UCSD-AML1 (cell line): ENCODE results near the gene PLP2.
A peak's percentile ranks its signal among the peaks of the same experiment; 100 is the strongest.
"Not testable (repeated sequence)": the region's sequence is repeated elsewhere in the genome, so short reads cannot be mapped to it uniquely, and the experiment has no call there.

Experiments used
- DNase-seq: peaks from one replicate; lab custom pipeline; 2025; ENCODE audit not compliant: unreplicated experiment; lab: John Stamatoyannopoulos, UW

The PLP2 gene

GRCh38 chrX:49163555-49164419 is 7.9 kb upstream of the PLP2 start:
- peak; percentile 97 for DNase-seq

DNA sequence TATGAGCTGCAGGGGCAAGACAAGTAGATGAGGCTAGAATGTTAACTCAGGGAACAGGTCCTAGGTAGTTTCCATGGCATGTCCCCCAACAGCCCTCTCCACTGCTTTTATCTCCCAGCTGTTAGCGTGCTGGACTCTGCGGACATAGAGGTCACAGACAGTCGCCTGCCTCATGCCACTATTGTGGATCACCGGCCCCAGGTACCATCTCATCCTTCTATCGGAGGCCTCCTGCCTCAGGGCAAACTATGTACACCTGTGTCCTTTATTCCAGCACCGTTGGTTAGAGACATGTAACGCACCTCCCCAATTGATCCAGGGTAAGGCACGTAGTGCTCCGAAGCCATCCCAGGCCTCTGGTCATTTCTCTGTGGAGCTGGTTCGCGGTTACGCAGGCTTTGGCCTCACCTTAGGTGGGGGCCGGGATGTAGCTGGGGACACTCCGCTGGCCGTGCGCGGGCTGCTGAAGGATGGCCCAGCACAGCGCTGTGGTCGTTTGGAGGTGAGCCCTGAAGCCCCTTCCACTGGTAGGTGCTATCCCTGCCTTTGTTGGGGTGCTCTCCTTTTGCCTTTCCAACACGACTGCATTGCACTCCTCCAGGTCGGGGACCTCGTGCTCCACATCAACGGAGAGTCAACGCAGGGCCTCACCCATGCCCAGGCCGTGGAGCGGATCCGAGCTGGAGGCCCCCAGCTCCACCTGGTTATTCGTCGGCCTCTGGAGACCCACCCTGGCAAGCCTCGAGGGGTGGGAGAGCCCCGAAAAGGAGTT is 6.9 kb upstream of the PLP2 start:
- DNase-seq = no peak

- peak; percentile 87 for DNase-seq
Observed at GRCh38 chrX:49165901-49166881, 5.5 kb upstream of the PLP2 start.

DNA sequence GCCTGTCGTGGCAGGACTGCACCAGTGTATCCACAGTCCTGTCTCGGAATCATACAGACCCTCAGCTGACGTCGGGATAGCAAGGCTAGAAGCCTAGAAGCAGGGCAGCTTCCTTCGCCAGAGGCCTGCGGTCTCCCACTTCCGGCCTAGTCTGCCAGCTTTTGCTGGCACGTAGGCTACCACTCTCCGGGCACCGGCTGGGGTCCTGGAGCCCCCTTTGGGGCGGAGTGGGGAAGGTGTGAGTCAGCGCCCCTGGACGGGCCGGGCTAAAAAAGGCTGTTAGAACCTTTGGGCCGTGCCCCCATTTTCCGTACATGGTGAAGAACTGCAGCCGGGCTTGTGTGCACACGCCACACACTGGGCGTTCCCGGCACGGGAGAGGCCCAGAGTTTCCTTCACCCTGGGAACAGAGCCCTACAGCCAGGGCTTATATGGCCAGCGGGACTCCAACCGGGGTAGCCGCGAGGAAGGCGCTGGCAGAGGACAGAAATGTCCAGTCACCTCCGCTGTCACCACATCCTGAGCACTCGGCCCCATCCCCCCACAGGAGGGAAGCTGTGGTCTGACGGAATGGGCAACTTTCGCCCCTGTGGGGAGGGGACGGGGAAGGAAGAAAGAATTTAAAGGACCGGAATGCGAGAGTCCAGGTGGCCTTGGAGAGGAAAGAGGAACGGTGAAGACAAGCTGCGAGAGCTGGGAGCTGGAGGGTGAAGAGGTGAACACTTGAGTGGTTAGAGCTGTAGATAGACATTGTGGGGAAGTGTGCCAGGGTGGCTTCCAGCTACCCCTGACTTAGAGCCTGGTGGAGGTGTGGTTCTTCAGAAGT is 4.6 kb upstream of the PLP2 start:
- DNase-seq = peak; percentile 97

- DNase-seq = no peak
Observed at GRCh38 chrX:49167740-49168108, 4.0 kb upstream of the PLP2 start.

GRCh38 chrX:49172280-49172780 is 632 bp downstream of the PLP2 start:
- peak; percentile 70 for DNase-seq

- not testable (repeated sequence) for DNase-seq
Observed at GRCh38 chrX:49173544-49173943, 1.8 kb downstream of the PLP2 start.

DNA sequence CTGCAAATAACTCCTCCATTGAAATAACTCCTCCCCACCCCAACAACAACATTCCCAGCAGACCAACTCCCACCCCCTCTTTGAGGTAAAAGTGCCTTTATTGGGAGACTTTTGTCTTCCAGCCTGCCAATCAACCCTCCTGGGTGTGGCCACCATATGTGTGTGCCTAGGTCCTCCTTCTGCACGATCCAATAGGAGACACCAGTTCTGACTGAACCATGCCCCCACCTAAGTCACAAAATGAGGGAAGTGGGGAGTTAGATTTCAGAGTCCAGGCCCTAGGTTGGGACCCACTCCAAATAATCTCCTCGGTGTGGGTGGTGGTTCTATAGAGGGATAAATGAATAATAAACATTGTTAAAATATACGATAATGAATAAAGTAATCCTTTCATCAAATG is 3.0 kb downstream of the PLP2 start:
- DNase-seq = no peak

DNA sequence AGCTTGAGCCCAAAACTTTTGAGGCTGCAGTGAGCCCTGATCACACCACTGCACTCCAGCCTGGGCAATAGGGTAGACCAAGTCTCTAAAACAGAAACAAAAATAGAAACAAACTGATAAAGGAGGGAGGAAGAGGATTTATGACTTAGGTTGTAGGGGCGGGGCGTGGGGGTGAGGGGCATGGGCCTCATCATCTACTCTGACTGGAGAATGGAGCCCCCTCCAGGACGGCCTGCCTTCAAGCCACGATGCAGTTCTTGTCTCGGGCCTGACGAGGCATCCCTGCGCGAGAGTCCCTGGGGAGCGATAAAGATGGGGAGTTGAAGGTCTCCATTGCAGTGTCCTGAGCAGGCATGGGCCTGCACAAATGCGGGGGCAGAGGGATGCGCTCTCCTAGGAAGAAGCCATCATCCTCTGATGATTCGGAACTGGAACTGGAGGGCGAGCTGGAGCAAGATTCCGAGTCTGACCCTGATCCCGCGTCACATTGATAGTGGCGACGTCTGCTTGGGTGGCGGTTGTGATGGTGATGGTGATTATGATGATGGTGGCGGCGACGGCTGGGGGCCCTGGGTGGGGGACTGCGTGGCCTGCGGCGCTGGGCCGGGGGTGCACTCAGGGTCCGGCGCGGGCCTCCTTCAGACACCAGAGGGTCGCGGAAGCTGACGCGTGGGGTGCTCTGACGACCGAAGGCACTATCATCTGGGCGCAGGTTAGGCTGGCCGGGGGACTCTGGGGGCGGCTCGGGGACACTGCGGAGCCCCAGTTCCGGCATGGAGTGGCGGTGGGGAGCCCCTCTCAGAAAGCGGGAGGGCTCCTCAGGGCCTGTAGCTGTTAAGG is 4.0 kb downstream of the PLP2 start:
- no peak for DNase-seq

DNA sequence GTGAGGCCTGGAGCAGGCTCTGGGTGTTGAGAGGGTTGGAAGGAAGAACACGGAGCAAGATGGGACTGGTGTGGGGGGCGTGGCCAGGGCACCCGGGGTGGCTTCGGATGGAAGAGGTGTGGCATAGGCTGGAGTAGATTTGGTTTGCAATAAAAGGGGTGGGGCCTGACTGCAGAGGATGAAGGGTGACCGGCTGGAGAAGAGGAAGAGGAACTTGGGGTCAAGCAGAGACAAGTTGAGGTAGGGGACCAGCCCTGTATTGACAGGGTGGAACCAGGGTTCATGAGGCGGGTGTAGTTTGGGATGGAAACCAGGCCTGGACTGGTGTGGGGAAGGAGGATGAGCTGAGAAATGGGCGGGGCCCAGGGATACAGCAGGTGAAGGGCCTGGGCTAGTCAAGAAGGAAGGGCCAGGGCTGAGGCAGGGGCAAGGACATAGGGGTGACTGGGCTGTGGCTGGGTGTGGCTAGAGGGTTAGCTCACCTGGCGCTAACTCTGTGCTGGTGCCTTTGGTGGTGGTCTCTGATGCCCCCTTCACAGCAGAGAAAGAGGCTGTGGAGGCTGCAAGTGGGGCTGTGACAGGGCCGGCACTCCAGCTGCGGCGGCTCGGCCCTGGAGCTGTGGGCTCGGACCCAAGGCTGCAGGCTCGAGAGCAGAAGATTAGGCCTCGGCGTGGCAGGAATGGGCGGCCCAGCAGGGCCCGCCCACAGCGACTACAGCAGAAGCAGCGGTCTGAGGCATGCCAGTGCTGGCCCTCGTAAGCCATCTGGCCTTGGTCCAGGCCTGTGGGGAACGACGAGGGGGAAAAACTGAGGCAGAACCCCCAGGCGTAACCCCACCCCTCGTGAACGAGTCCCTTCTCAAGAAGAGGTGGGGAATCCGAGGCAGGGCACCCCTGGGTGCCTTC is 5.0 kb downstream of the PLP2 start:
- peak; percentile 61 for DNase-seq

GRCh38 chrX:49177338-49177833 is 5.7 kb downstream of the PLP2 start:
- peak; percentile 56 for DNase-seq

DNA sequence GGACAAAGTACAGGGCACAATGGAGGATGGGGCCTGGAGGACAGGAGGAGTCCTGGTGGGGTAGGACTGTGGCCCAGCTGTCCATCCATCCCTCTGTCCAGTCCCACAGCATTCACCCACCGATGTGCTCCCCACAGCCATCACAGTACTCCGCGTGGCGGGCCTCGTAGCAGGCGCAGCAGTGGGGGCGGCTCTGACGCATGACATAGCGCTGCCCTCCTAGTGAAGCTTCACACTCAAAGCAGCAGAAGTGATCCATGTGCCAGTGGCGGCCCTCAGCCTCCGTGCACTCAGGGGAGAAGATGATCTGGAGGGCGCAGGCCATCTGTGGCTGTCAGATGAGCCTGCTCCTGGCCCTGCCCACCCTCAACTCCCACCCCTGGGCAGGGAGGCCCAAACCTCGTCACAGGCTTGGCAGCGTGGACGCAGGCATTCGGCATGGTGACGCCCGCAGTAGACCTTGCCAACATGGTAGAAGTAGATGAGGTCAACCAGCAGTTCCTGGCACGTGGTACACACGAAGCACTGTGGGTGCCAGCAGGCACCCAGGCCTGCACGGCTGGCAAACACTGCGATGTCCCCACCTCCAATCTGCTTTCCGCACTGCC is 6.3 kb downstream of the PLP2 start:
- no peak for DNase-seq

GRCh38 chrX:49178537-49178936 is 6.8 kb downstream of the PLP2 start:
- DNase-seq = no peak

GRCh38 chrX:49179358-49179757 is 7.7 kb downstream of the PLP2 start:
- DNase-seq = no peak

- DNase-seq = no peak
Observed at GRCh38 chrX:49183701-49184281, 12.1 kb downstream of the PLP2 start.

GRCh38 chrX:49184294-49185281 is 12.9 kb downstream of the PLP2 start:
- no peak for DNase-seq
